ENCODE data around the gene TUBB2B. TPM values are rescaled to one million over a fixed set of nuclear protein-coding genes. Genes with fewer than 3 reads are reported as not detected.

Gene TUBB2B
- polyA plus RNA-seq, 1 experiment, result 13.3 TPM

DNA sequence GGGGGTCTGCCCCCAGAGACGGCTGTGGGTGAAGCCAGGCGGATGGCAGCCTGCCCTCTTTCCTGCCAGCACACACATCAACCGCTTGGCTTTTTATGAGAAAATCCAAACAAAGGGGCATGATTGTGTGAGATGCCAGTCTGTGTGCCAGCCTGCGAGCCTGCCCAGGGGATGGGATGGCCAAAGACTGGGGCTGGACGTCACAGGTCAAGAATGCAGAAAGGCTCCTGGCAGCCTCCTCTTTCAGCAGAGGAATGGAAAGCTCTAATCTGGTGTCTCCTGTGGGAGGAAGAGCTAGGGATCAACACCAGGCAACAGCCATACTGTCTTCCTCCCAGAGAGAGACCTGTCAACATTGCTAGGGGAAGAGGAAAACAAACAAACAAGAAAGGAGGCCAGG, 15.8 kb downstream of the TUBB2B start:
- Histone ChIP-seq H3K27me3 (ENCODE audit: control insufficient read depth, insufficient read depth, low read length) (no peaks in the 10 kb centered on the region), H3K36me3 (ENCODE audit: control insufficient read depth, insufficient read depth, low read length) (no peaks in the 10 kb centered on the region), H3K4me3 (ENCODE audit: low read depth, low read length) (no peak overlapping the region)
- ChIA-PET POLR2A (no interaction called here), CTCF (interaction anchor here (1.0 to 1.9 kb wide), 3 partner anchors 11 to 40 kb away, joined by 4 to 6 read pairs (median 4); no protein-coding TSS in a partner anchor)
- DNase-seq (ENCODE audit: low read depth), result no peak
- TF ChIP-seq, protein P1, sequence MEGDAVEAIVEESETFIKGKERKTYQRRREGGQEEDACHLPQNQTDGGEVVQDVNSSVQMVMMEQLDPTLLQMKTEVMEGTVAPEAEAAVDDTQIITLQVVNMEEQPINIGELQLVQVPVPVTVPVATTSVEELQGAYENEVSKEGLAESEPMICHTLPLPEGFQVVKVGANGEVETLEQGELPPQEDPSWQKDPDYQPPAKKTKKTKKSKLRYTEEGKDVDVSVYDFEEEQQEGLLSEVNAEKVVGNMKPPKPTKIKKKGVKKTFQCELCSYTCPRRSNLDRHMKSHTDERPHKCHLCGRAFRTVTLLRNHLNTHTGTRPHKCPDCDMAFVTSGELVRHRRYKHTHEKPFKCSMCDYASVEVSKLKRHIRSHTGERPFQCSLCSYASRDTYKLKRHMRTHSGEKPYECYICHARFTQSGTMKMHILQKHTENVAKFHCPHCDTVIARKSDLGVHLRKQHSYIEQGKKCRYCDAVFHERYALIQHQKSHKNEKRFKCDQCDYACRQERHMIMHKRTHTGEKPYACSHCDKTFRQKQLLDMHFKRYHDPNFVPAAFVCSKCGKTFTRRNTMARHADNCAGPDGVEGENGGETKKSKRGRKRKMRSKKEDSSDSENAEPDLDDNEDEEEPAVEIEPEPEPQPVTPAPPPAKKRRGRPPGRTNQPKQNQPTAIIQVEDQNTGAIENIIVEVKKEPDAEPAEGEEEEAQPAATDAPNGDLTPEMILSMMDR (IDR thresholded peaks at IDR 0.05; ENCODE audit: insufficient read depth, low read depth, low read length), result no peak

DNA sequence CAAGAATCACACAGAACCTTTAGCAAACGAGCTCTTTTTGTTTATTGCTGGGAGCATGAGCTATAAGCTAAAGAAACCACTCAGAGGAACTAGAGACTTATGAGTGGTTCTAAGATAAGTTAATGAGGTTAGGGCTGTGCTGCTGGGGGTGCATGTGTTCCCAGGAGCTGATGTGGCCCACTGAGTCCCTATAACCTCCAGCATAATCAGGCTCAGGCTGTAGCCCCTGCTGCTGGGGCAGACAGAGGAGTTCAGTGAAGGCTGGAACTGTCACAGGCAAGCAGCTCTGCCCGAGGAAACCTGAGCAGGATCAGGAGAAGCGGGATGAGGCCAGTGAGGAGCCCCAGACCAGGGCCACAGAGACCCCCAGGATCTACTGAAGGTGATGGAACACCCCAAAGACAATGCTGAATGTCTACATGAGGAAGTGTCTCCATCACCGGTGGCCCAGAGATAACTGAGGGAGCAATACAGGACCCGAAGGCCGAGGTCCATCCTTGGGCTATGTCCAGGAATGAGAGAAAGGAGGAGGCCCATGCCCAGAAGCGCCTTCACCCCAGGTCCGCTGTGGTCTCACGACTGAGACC, 17.3 kb downstream of the TUBB2B start:
- DNase-seq (ENCODE audit: low read depth), result no peak
- Histone ChIP-seq H3K4me3 (ENCODE audit: low read depth, low read length) (no peak overlapping the region), H3K27me3 (ENCODE audit: control insufficient read depth, insufficient read depth, low read length) (no peaks in the 10 kb centered on the region), H3K36me3 (ENCODE audit: control insufficient read depth, insufficient read depth, low read length) (no peaks in the 10 kb centered on the region)
- ChIA-PET CTCF (interaction anchor here (1.9 to 3.1 kb wide), 4 partner anchors 13 to 53 kb away, joined by 4 to 26 read pairs (median 11); partner anchors contain the start of gene TUBB2A), POLR2A (interaction anchor here (0.6 kb wide), 1 partner anchor 27 kb away, joined by 3 read pairs; no protein-coding TSS in a partner anchor)
- TF ChIP-seq, protein P1 (IDR thresholded peaks at IDR 0.05; ENCODE audit: insufficient read depth, low read depth, low read length), result no peak

DNA sequence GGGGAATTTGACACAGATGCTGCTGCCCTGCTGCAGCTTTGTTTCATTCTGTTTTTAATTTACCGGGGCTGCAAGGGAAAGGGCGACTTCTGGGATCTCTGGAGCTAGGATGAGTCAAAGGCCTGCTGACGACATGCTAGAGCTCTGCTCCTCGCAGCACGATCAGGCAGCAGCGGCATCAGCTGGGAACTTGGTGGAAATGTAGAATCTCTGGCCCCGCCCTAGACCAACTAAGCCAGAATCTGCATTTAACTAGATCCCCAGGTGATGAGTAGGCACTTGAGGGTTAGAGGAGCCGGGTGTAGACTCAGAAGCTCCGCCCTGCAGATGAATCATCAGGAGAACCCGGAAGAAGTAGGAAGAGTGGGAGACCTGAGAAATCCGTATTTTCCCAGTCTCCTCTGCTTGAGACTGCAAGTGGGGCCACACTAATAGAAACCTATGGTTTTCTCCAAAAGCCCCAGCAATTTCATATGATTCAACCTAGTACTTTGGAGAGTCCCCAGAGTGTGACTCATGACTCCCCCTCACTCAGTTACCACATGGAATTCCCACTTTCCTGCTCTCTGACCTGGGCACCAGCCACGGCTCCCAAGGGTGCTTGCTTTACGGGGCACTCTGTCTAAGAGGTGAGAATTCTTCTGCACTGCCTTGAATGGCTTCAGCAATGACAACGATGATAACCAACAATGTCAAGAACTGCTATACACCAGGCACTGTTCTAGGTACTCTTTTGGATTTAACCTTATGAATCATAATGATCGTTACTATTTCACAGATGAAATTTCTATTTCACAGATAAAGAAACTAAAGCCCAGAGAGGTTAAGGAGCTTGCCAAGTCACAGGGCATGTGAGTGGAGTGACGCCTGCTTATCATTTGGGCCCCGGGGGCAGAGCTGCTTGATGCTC, 18.1 kb downstream of the TUBB2B start:
- DNase-seq (ENCODE audit: low read depth), result peak; percentile 98
- H3K36me3 ChIP-seq (ENCODE audit: control insufficient read depth, insufficient read depth, low read length), result no peaks in the 10 kb centered on the region
- TF ChIP-seq, protein P1 (IDR thresholded peaks at IDR 0.05; ENCODE audit: insufficient read depth, low read depth, low read length), result peak; percentile 38
- H3K27me3 ChIP-seq (ENCODE audit: control insufficient read depth, insufficient read depth, low read length), result no peaks in the 10 kb centered on the region
- no peak overlapping the region for H3K4me3 ChIP-seq (ENCODE audit: low read depth, low read length)
- ChIA-PET CTCF (interaction anchor here (0.7 to 3.1 kb wide), 9 partner anchors 14 to 77 kb away, joined by 3 to 26 read pairs (median 6); partner anchors contain the start of gene TUBB2A), POLR2A (interaction anchor here (0.5 to 1.6 kb wide), 4 partner anchors 27 to 142 kb away, joined by 3 to 7 read pairs (median 5); partner anchors contain the start of gene TUBB2A)

DNA sequence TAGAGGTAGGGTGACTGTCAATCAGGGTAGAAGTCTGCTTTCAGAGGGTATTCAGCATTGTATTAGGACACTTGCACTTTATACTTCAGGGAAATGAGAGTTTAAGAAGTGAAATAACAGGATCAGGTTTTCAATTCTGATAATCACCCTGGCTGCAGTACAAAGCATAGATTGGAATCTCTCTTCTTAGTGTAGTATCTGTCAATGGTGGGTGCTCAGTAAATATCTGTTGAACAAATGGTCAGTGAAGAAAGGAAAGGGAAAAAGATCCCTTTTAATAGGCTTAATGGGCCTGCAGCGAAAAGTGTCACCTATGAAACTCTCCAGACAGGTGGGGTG, 18.7 kb downstream of the TUBB2B start:
- no peaks in the 10 kb centered on the region for H3K27me3 ChIP-seq (ENCODE audit: control insufficient read depth, insufficient read depth, low read length)
- DNase-seq (ENCODE audit: low read depth), result no peak
- CTCF ChIA-PET, result interaction anchor here (0.7 to 3.1 kb wide), 11 partner anchors 9 to 83 kb away, joined by 3 to 26 read pairs (median 4); partner anchors contain the start of gene TUBB2A
- POLR2A ChIA-PET, result interaction anchor here (1.0 to 1.6 kb wide), 2 partner anchors 38 to 52 kb away, joined by 4 to 7 read pairs; partner anchors contain the start of gene TUBB2A
- TF ChIP-seq, protein P1 (IDR thresholded peaks at IDR 0.05; ENCODE audit: insufficient read depth, low read depth, low read length), result no peak
- no peak overlapping the region for H3K4me3 ChIP-seq (ENCODE audit: low read depth, low read length)
- H3K36me3 ChIP-seq (ENCODE audit: control insufficient read depth, insufficient read depth, low read length), result no peaks in the 10 kb centered on the region

Measured in BJ (cell line).